C4-2B (cell line): ENCODE data around the gene CIC.

Experiments
- ZFX ChIP-seq: fragments of 450-650 bp; IDR thresholded peaks from 2 replicates; pipeline ENCODE4 v1.6.1; 2017
- TF ChIP-seq, protein P1 (sequence below): fragments of 450-650 bp; conservative IDR thresholded peaks from 2 replicates; pipeline ENCODE4 v1.5.1; 2017; ENCODE audit warnings: mild to moderate bottlenecking

DNA sequence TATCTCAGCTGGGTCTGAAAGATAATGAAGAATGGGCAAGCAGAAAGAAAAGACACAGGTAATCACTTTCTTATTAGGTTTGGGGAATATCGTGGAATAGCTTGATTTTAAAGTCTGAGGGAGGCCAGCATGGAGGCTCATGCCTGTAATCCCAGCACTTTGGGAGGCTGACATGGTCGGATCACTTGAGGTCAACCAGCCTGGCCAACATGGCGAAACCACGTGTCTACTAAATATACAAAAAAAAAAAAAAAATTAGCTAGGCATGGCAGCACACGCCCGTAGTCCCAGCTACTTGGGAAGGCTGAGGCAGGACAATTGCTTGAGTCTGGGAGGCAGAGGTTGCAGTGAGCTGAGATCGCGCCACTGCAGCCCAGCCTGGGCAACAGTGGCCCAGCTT is 34.8 kb downstream of the CIC start:
- TF ChIP-seq, protein P1, sequence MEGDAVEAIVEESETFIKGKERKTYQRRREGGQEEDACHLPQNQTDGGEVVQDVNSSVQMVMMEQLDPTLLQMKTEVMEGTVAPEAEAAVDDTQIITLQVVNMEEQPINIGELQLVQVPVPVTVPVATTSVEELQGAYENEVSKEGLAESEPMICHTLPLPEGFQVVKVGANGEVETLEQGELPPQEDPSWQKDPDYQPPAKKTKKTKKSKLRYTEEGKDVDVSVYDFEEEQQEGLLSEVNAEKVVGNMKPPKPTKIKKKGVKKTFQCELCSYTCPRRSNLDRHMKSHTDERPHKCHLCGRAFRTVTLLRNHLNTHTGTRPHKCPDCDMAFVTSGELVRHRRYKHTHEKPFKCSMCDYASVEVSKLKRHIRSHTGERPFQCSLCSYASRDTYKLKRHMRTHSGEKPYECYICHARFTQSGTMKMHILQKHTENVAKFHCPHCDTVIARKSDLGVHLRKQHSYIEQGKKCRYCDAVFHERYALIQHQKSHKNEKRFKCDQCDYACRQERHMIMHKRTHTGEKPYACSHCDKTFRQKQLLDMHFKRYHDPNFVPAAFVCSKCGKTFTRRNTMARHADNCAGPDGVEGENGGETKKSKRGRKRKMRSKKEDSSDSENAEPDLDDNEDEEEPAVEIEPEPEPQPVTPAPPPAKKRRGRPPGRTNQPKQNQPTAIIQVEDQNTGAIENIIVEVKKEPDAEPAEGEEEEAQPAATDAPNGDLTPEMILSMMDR, result no peak
- TF ChIP-seq ZFX, result no peak
